Amygdala (tissue), 56 donors: ENCODE measurements around the gene TRAP1.

Source experiments
- DNase-seq, 56 donors: peaks; one replicate each; lab custom pipeline; 2025; lab: John Stamatoyannopoulos, UW

The TRAP1 gene

GRCh38 chr16:3654249-3654991 lies 62.9 kb downstream of the TRAP1 start, which contains the start of gene DNASE1:
Gene DNASE1, plus strand, starts transcription at chr16:3654691. Its CDS starts 683 bp downstream, at chr16:3655374.
- DNase-seq, result peak in 15 of 56 donors; percentile 4 to 42 (median 16)

GRCh38 chr16:3652373-3653195 lies 64.7 kb downstream of the TRAP1 start:
- DNase-seq, result no peak

GRCh38 chr16:3651461-3652372 lies 65.6 kb downstream of the TRAP1 start:
- no peak for DNase-seq

- no peak for DNase-seq
These were observed 66.6 kb downstream of the TRAP1 start for GRCh38 chr16:3650631-3651265.

GRCh38 chr16:3646348-3646920 lies 70.9 kb downstream of the TRAP1 start:
- no peak for DNase-seq

GRCh38 chr16:3645504-3646347 lies 71.6 kb downstream of the TRAP1 start:
- no peak for DNase-seq

GRCh38 chr16:3645108-3645503 lies 72.2 kb downstream of the TRAP1 start:
- no peak for DNase-seq

- DNase-seq, result no peak
These were observed 74.1 kb downstream of the TRAP1 start for GRCh38 chr16:3643095-3643730.

- no peak for DNase-seq
These were observed 74.8 kb downstream of the TRAP1 start for GRCh38 chr16:3642397-3643094.

GRCh38 chr16:3641801-3642396 lies 75.4 kb downstream of the TRAP1 start:
- no peak for DNase-seq

GRCh38 chr16:3640632-3641501 lies 76.5 kb downstream of the TRAP1 start:
- DNase-seq, result no peak

GRCh38 chr16:3640207-3640606 lies 77.1 kb downstream of the TRAP1 start:
- DNase-seq, result no peak

GRCh38 chr16:3638916-3639644 lies 78.2 kb downstream of the TRAP1 start:
- no peak for DNase-seq

GRCh38 chr16:3637371-3637923 lies 79.9 kb downstream of the TRAP1 start:
- DNase-seq, result no peak
